Measurements from ENCODE around the gene SNX9. TPM values are rescaled to one million over a fixed set of nuclear protein-coding genes. Genes with fewer than 3 reads are reported as not detected.
A peak's percentile ranks its signal among the peaks of the same experiment; 100 is the strongest.

The SNX9 gene
- total RNA-seq, 1 donor from 2014 or later = 25.0 TPM

DNA sequence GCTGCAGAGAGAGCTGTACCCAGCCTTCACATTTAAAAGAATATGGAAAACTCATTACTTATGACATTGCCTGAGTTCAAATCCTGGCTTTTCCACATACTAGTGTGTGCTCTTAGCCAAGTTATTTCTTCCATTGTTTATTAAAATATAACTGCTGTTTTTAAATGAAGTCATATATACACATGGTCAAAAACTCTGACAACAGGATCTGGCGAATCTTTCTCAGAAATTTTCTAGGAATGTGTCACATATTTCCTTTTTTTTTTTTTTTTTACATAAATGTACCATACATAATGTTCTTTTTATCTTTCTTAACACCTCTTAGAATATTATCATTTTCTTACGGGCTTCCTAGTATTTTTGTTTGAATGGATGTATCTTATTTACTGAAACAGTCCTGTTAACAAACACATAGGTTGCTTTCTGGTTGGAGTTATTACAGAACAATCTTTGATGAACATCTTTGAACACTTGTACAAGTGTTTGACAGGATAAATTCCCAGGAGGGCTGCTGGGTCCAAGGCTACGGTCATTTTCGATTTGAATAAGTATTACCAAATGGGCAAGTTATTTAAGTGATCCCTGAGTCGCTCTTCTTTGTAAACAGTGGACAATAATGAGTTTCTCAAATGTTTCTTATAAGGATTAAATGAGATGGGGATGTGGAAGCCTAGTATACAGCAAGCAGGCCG, 1.6 kb upstream of the SNX9 start:
- Histone ChIP-seq H3K27me3 (peaks cover 3% of the 10 kb centered on the region), H3K4me1 (peaks cover 17% of the 10 kb centered on the region), H3K9me3 (no peaks in the 10 kb centered on the region), H3K27ac (no peak overlapping the region), H3K36me3 (no peaks in the 10 kb centered on the region), H3K4me3 (no peak overlapping the region)
- DNase-seq (no peak), ATAC-seq (no peak)
- TF ChIP-seq, protein P1, sequence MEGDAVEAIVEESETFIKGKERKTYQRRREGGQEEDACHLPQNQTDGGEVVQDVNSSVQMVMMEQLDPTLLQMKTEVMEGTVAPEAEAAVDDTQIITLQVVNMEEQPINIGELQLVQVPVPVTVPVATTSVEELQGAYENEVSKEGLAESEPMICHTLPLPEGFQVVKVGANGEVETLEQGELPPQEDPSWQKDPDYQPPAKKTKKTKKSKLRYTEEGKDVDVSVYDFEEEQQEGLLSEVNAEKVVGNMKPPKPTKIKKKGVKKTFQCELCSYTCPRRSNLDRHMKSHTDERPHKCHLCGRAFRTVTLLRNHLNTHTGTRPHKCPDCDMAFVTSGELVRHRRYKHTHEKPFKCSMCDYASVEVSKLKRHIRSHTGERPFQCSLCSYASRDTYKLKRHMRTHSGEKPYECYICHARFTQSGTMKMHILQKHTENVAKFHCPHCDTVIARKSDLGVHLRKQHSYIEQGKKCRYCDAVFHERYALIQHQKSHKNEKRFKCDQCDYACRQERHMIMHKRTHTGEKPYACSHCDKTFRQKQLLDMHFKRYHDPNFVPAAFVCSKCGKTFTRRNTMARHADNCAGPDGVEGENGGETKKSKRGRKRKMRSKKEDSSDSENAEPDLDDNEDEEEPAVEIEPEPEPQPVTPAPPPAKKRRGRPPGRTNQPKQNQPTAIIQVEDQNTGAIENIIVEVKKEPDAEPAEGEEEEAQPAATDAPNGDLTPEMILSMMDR (IDR thresholded peaks at IDR 0.05) = no peak
- intact Hi-C loops (cut with DNase I) = no loop called here

DNA sequence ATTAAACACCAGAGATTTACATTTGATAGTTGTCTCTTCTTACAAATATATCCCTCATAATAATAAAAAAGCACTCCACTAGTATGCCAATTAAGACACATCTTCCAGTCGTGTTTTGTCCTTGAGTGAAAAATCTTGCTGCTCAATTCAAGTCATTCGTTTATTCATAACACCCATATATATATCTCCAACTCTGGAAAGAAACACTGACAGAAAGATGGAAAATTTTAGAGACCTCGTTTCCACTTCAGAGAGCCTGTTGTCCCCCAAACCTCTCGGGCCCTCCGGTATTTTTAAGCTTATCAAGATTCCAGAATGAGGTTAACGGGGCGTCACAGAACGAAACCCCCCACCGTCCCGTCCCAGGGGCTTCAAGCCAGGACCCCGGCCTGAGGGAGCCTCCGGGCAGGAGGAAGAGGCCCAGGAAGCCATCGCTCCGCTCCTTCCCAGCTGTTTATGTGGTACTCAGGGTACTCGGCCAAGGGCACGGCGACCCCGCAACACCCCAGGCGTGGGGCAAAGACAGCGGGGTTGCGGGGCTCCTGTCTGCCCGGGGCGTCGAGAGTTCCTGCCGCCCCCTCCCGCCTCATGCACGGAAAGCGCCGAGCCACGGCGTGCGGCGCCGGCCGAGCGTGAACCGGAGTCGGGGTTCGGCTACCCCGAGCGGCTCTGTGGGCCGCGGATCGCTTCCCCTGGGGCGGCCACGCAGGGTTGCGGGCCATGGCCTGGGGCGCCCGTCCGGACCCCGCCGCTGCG, 623 bp upstream of the SNX9 start:
- TF ChIP-seq, protein P1 (IDR thresholded peaks at IDR 0.05) = no peak
- peak; percentile 8 for ATAC-seq
- DNase-seq = peak; percentile 68
- Histone ChIP-seq H3K36me3 (no peaks in the 10 kb centered on the region), H3K4me3 (peak overlapping the region; percentile 54), H3K4me1 (peaks cover 17% of the 10 kb centered on the region), H3K27me3 (peaks cover 3% of the 10 kb centered on the region), H3K27ac (peak overlapping the region; percentile 82), H3K9me3 (no peaks in the 10 kb centered on the region)
- intact Hi-C loops (cut with DNase I) = no loop called here

DNA sequence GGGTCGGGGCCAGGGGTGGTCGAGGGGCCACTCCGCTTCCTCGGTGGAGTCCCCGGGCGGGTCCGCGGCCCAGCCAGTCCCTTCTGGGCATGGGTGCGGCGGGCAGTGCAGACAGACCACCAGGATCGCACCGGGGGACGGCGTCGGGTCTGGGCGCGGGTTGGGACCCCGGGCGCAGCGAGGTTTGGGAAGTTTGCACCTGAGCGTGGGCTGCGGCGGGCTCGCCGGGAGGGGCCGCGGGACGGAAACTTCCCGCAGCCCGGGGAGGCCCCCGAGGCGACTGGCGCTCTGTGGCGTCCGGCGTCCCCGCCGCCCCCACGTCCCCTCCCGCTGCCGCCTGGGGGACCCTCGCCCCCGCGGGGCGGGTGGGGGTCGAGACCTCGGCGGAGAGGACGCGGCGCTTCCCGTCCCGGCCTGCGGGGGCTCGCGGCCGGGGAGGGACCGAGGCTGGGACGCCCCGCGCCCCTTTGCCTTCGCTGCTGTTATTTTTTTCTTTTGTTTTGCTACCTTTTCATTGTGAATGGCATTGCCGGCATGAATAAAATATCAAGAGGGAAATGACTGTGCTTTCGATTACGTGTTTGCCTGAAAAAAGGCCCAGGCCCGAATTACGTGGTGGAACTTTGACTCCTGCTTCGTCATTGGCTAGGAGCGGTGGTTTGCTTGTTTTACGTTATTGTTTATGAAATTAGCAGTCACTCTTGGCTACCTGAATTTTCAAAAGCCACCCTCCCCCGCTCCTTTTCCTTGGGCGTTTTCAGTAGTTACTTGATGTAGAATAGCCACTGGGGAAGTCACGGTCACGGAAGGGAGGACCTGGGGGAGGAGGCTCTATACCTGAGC, 703 bp downstream of the SNX9 start:
- peak overlapping the region; percentile 91 for H3K27ac ChIP-seq
- ATAC-seq = peak; percentile 49

DNA sequence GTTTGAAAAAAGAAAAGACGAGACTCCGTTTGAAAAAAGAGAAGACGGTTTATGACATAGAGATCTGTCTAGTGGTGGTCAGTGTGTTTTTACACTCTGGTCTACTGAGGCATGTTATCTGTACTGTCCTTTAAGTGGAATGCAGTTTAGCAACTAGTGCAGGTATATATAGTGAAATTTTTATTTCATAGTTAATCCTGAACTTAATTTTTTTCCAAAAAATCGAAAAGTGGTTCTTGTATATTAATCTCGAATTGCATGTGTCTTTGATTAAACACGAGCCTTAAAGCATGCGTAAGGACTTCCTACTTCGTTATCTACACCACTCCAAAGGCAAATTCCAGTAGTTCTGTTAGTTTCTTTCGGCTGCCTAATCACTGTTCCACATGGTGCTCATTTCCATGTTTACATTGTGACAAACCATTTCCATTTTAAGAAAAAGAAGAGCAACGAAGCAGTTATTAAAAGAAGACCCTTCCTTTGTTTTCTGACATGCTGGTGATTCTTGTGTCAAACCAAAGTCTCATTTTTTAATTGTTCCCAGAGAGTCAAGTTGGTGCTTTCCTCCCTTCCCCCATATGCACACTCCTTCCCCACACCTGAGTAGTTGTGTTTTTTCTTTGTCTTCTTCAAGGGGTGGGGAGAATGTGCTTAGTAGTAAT, 2.3 kb downstream of the SNX9 start:
- DNase-seq = no peak
- TF ChIP-seq, protein P1 (IDR thresholded peaks at IDR 0.05) = no peak
- H3K4me3 ChIP-seq = no peak overlapping the region

More for the DNA sequence above, 703 bp downstream of the SNX9 start:
- TF ChIP-seq, protein P1 (IDR thresholded peaks at IDR 0.05) = no peak
- intact Hi-C loops (cut with DNase I) = no loop called here
- peaks cover 3% of the 10 kb centered on the region for H3K27me3 ChIP-seq
- peak; percentile 68 for DNase-seq
- H3K9me3 ChIP-seq = no peaks in the 10 kb centered on the region
- H3K4me3 ChIP-seq = peak overlapping the region; percentile 82
- H3K36me3 ChIP-seq = no peaks in the 10 kb centered on the region
- peaks cover 17% of the 10 kb centered on the region for H3K4me1 ChIP-seq

DNA sequence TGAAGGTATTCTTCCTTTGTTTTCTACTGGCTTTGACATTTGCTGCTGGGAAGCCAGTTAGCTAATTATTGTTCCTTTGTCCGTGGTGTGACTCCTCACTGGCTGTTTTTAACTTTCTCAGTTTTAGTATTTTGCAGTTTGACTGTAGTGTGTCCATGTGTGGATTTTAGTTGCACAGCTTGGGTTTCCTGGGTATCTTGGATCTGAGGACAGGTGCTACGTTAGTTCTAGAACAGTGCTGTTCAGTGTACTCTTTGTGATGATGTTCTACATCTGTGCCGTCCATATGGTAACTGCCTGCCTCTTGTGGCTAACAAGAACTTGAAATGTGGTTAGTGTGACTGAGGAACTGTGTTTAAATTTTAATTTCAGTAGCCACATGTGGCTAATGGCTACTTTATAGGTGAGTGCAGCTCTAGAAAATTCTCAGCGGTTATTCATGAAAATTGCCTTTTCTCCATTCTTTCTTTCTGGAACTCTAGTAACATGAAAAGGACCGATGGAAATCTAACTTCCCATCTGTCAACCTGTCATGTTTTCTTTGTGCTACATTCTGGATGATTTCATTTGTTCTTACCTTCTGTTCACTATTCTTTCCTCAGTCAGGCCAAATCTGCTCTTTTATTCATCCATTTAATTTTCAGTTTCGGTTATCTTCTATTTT, 7.4 kb downstream of the SNX9 start:
- no peaks in the 10 kb centered on the region for H3K36me3 ChIP-seq
- intact Hi-C loops (cut with DNase I) = no loop called here
- H3K4me1 ChIP-seq = peaks cover 13% of the 10 kb centered on the region
- no peak overlapping the region for H3K27ac ChIP-seq
- H3K27me3 ChIP-seq = peaks cover 3% of the 10 kb centered on the region
- no peak overlapping the region for H3K4me3 ChIP-seq
- no peak for ATAC-seq
- DNase-seq = no peak
- no peaks in the 10 kb centered on the region for H3K9me3 ChIP-seq
- TF ChIP-seq, protein P1 (IDR thresholded peaks at IDR 0.05) = no peak

More for the DNA sequence above, 2.3 kb downstream of the SNX9 start:
- no peaks in the 10 kb centered on the region for H3K36me3 ChIP-seq
- peaks cover 3% of the 10 kb centered on the region for H3K27me3 ChIP-seq
- intact Hi-C loops (cut with DNase I) = no loop called here
- no peak for ATAC-seq
- H3K27ac ChIP-seq = no peak overlapping the region
- no peaks in the 10 kb centered on the region for H3K9me3 ChIP-seq
- peaks cover 17% of the 10 kb centered on the region for H3K4me1 ChIP-seq

Measured in upper lobe of right lung (tissue), 1 donor.